GM18519 (cell line): Measurements from ENCODE around the gene STAT3.

ENCODE experiments used
- ATAC-seq: cut with Tn5 transposase; IDR thresholded peaks from one replicate; pipeline ENCODE4 v1.9.1; 2021; ENCODE audit warnings: mild to moderate bottlenecking, moderate library complexity; ENCODE audit not compliant: unreplicated experiment, low FRiP score

The STAT3 gene

GRCh38 chr17:42283241-42284023 lies 104.8 kb downstream of the STAT3 start:
- no peak for ATAC-seq

- ATAC-seq: no peak
Observed at GRCh38 chr17:42282478-42283080, 105.7 kb downstream of the STAT3 start.

- ATAC-seq: no peak
Observed at GRCh38 chr17:42281571-42282096, 106.6 kb downstream of the STAT3 start.

- no peak for ATAC-seq
Observed at GRCh38 chr17:42279776-42280630, 108.2 kb downstream of the STAT3 start.

- ATAC-seq: no peak
Observed at GRCh38 chr17:42277342-42277712, 110.9 kb downstream of the STAT3 start.

DNA sequence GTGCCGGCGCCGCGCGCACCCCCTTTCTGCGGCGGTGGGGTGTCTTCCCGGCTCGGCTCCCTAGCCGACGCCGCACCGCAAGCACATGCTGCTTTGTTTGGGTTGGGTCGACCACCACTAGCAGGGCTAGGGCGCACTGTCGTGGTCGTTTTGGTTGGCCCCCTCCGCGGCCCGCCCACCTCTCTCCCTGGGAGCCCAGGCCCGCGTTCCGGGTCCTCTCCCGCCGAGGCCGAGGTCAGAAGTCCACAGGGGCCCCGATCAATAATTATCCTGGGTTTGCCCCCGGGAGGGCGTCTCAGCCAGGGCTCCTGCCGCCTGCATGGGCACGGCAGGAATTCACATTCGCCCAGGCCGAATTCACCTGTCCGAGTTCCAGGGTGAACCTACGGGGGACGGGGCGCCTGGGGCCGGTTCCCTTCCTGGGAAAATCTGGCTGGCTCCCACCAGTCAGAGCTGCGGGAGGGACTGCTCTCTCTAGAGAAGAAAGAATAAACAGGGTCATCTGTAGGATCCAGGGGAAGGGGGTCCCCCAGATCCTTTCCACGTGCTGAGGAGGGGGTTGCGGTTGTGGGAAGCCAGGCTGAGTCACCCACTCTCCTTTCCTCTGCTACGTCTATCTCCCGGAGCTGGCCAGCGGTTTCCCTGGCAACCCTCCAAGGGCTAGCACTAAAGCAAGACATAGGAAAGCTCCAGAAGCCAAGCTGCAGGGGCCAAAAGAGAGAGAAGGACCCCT lies 111.5 kb downstream of the STAT3 start:
- no peak for ATAC-seq

DNA sequence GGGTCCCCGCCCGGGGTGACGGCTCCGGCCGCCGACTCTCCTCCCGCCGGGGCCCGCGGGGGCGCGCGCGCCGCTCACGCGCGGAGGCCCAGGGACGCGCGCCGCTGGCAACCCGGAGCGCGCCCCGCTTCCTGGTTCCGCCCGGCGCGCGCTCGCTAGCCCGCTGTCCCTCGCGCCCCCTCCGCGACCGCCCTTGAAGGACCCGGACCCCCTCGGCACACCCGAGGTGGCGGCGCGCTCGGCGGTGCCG lies 112.0 kb downstream of the STAT3 start, which contains the start of gene STAT5B:
TSS of gene STAT5B (minus strand) at position 33 of the 250 bp plus-strand sequence. CDS start 44,264 bp downstream, outside the sequence.
- ATAC-seq: no peak

GRCh38 chr17:42275527-42276358 lies 112.5 kb downstream of the STAT3 start:
- no peak for ATAC-seq

GRCh38 chr17:42274812-42275526 lies 113.3 kb downstream of the STAT3 start:
- ATAC-seq: no peak

DNA sequence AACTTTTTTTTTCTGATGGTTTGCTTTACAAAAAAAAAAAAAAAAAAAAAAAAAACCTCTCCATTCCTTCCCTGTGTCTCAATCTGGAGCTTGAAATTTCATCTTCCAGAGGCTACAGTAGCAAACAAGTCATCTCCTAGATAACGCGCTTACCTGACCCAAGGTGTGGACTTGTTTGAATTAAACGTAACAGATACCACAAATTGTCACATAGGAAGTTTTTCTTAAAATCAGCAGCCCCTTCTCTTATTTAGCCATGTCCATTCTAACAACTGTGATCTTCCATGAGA lies 114.0 kb downstream of the STAT3 start:
- ATAC-seq: no peak

- ATAC-seq: no peak
Observed at GRCh38 chr17:42273474-42274252, 114.6 kb downstream of the STAT3 start.

- ATAC-seq: no peak
Observed at GRCh38 chr17:42272162-42272907, 115.9 kb downstream of the STAT3 start.

GRCh38 chr17:42271779-42272035 lies 116.5 kb downstream of the STAT3 start:
- no peak for ATAC-seq

DNA sequence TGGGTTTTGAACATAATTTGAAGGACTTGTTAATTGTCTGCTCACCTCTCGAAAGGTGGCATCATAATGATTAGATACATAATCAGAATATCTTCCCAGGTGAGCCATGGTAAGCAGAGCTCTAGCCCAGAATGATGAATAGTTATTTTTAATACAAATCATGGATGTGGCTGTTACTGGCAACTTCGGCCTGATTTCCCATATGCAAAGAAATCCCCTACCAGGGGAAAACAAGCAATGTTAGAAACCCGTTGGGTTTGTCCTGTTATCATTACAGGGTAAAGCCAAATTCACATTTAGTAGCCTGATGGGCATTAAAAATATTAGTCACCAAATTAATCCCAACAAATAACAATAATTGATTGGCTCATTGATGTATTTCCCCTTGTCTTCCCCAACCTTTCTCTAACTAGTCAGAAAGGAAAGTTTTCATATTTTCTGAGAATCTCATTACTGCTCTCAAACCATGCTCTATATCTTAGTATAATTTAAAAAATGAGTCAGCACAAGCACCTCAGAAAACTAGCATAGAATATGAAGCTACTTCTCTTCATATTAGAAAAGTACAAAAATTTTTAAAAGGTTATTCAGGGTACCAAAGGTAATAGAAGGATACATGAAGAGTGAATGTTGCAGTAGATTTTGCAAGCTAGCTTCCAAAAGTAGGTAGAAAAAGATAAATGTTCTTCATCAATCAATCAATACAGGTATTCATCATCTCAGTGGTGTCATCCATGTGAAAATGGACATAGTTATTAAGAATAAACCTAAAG lies 117.0 kb downstream of the STAT3 start:
- no peak for ATAC-seq

DNA sequence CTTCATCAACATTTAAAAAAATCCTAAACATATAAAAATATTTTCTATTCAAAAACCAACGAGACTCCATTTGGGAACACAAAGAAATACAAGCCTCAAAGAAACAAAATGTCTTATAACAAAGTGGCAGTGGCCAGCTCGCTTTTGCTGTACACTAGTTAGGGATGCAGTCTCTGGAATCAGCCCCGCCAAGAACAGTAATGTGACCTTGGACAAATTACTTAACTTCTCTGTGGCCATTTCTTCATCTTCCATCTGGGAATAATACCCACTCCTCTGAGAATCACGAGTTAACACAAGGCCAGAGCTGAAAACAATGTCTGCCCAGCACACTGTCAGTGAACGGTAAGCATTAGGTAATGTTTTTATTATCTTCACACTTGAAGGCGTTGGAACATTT lies 117.6 kb downstream of the STAT3 start:
- no peak for ATAC-seq

GRCh38 chr17:42270170-42270535 lies 118.1 kb downstream of the STAT3 start:
- ATAC-seq: no peak

GRCh38 chr17:42268236-42268635 lies 120.0 kb downstream of the STAT3 start:
- ATAC-seq: no peak
